GM18517 (cell line): ENCODE data around the gene APOF.
"Not testable (repeated sequence)": the region's sequence is repeated elsewhere in the genome, so short reads cannot be mapped to it uniquely, and the experiment has no call there.

ENCODE experiments used
- ATAC-seq: cut with Tn5 transposase; IDR thresholded peaks from one replicate; pipeline ENCODE4 v1.9.1; 2021; ENCODE audit warnings: mild to moderate bottlenecking, moderate library complexity; ENCODE audit not compliant: unreplicated experiment

APOF gene

DNA sequence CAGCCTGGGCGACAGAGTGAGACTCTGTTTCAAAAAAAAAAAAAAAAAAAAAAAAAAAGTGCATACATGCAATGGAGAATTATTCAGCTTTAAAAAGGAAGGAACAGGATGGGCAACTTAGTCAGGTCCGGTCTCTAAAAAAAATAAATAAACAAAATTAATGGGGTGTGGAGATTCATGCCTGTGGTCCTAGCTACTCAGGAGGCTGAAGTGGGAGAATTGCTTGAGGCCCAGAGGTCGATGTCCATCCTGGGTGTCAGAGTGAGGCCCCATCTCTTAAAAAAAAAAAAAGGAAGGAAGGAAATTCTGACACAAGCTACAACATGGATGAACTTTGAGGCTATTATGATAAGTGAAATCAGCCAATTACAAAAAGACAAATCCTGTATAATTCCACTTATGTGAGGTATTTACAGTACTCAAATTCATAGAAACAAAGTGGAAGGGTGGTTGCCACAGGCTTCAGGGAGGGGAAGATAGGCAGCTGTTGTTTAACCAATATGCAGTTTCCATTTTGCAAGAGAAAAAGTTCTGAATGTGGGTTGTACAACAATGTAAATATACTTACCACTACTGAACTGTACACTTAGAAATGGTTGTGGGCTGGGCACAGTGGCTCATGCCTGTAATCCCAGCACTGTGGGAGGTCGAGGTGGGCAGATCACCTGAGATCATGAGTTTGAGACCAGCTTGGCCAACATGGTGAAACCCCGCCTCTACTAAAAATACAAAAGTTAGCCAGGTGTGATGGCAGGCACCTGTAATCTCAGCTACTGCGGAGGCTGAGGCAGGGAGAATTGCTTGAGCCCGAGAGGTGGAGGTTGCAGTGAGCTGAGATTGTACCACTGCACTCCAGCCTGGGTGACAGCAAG lies 12.3 kb upstream of the APOF start:
- peak; percentile 31 for ATAC-seq

DNA sequence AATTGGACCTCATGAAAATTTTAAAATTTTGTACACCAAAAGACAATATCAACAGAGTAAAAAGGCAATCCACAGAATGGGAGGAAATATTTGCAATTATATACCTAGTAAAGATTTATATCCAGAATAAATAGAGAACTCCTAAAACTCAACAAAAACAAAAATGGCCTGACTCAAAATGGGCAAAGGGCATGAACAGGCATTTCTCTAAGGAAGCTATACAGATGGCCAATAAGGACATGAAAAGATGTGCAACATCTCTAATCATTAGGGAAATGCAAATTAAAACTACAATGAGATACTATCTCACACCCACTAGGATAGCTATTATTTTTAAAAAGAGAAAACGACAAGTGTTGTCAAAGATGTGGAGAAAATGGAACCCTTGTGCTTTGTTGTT lies 10.9 kb upstream of the APOF start:
- no peak for ATAC-seq

DNA sequence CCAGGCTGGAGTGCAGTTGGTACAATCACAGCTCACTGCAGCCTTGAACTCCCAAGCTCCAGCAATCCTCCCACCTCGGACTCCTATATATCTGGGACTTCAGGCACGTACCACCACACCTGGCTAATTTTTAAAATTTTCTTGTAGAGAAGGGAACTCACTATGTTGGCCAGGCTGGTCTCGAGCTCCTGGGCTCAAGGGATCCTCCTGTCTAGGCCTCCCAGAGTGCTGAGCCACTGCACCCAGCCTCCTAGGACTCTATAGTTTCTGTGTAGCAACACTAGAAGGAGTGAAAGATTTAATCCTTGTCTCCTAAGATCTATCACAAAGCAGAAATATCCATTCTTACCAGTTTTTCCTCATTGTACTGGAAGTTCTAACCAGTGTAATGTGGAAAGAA lies 4.3 kb upstream of the APOF start:
- no peak for ATAC-seq

DNA sequence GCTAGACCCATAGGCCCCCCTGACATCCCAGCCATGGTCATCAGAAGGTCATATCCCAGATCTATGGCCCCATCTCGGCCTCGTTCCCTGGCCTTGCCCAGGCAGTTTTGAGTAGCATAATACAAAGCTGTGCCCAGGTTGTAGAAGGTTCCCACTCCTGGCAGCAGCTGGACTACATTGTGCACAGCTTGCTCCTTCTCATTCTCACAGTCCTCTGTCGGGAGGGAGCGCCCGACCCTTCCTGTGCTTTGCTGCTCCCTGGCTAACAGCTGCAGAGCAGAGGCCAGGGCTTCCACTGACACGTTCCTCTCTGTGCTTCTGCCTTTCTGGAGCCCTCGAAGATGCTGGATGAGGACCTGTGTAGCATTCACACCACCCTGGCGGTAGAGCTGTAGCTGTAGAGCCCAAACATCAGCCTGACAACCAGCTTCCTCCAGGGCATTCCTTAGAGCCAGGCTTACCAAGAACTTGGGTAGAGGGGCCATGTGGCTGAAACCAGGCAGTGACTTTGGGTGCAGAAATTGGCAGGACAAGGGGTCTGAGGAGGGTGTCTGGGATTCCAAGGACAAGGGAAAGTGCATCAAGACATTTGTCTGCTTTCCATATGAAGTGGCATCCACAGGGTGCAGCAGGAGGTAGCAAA lies 1.0 kb downstream of the APOF start:
- ATAC-seq: no peak

DNA sequence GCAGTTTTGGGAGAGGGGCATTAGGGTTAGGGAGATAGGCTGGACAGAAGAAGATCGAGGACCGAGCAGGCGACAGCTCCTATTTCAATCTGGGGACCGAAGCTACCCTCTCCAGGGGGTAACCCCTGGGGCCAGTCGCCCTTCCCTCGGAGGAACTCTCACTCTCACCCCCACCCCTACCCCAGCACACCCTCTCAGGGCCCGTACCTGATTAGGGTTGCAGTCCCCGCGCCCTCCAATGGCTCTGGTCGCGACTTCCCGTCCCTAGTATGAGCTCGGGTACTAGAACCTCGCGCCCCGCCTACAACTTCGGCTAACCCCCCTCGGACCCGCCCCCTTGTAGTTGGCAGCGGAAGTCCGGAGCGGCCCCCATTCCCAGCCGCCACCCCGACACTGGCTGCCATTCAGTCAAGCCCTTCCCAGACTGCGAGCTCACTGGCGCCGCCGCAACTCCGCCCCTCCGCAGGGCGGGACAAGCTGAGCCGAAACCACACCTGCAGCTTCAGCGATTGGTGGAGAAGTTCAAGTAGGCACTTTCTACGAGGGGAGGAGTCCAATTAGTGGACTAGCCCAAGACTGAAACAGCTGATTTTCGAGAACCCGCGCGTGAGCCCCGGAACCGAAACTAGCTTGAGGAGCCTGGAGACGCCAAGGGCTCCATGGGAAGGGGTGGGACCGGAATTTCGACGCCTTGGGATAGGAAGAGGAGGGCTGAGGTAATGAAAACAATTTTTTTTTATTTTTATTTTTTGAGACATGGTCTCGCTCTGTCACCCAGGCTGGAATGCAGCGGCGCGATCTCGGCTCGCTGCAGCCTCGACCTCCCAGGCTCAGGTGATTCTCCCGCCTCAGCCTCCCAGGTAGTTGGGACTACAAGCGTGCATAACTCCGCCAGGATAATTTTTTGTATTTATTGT lies 2.5 kb downstream of the APOF start, which contains the start of gene STAT2:
TSS of gene STAT2 (minus strand) at position 257 of the 917 bp plus-strand sequence. CDS start 3,536 bp downstream, outside the sequence.
- peak; percentile 96 for ATAC-seq

DNA sequence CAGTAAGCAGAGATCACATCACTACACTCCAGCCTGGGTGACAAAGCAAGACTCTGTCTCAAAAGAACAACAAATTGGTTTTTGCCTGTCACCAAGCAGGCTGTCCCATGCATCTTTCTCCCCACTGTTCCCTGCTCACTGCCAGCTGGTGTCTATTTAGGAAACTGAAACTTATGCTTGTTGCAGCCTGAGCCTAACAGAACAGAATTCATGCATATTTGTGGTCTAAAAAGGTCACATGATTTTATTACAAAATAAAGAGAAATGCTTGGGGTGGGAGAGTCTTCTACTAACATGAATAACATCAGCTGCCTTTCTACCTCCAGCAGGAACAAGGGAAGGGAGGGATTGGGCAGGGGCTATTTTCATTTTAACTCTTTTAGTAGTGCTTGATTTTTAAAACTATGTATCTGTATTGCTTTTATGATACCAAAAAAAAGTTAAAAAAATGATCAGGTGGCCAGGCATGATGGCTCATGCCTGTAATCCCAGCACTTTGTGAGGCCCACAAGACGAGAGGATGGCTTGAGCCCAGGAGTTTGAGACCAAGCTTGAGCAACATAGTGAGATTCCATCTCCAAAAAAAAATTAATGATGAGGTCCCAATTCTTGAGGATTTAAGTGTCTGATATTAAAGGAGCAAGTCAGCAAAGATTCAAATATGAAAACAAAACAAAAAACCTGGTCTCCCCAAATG lies 3.7 kb downstream of the APOF start:
- ATAC-seq: no peak

DNA sequence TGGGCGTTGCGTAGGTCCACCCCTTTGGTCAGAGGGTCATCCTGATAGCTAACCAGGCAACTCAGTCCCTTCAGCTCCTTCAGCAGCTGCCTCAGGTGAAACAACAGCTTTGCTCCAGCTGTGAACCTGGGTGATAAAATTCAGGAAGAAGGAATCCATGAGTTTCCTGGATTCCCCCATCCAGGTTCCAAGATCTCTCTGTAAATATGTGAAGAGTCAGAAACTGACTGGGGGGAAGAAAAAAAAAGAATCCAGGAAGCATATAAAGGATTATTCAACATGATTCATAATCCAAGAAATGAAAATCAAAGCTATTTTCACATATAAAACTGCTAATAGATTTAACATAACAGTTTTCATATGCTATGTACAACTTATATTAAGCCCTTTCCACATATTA lies 11.3 kb downstream of the APOF start:
- no peak for ATAC-seq

DNA sequence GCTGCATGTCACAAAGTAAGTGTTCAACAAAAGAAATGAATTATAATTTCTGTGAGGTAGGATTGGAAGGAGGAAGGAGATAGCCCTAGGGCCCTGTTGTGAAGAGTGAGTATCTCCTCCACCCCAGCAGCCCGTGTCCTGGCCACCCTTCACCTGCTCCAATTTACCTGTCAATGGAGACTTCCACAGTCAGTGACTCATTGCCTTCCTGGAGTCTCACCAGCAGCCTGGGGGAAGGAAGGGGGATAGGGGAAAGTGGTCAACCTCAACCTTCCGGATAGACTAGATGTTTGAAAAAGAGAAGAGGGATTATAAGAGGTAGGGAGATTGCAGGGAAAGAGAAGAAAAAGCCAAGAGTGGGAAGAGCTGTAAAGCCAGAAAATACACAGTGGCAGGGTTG lies 12.0 kb downstream of the APOF start:
- no peak for ATAC-seq

DNA sequence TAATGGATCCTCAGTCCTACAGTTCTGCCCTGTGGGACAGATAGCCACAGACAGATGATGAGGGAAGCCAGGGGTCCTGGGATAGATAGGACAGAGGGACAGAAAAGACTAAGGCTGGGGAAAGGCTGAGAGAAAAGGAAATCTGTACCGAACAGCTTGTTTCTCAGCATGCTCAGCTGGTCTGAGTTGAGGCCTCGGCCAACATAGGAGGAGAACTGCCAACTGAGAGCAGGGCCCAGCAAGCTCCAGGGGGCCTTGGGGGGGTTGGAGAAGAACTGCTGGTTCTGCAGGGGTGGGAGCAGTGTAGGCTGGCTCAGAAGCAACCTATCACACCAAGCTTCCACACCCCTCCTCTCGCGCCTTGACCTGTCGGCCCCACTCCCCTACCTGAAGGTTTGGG lies 13.9 kb downstream of the APOF start:
- no peak for ATAC-seq

DNA sequence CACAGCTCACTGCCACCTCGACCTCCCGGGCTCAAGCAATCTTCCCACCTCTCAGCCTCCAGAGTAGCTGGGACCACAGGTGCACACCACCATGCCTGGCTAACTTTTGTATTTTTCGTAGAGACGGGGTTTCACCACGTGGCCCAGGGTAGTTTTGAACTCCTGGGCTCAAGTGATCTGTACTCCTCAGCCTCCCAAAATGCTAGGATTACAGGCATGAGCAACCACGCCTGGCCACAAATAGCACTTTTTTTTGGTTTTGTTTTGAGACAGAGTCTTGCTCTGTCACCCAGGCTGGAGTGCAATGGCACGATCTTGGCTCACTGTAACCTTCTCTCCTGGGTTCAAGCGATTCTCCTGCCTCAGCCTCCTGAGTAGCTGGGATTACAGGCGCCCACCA lies 15.4 kb downstream of the APOF start:
- not testable (repeated sequence) for ATAC-seq

DNA sequence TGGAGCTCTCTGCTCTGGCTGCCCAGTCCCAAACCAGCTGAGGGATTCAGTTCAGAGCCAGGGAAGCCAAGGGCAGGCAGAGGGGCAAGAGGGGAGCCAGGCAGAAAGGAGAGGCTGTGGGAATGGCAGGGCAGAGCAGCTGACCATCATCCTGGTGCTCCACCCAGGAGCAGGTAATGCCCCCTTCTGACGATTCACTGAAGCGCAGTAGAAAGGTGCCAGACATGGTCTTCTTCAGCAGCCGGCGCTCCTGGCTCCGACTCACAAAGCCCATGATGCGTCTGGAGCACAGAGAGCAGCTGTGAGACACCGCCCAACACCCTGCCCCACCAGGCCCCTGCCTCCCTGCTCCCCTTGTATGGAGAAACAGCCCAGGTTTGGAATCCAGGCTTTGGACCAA lies 16.0 kb downstream of the APOF start:
- no peak for ATAC-seq

DNA sequence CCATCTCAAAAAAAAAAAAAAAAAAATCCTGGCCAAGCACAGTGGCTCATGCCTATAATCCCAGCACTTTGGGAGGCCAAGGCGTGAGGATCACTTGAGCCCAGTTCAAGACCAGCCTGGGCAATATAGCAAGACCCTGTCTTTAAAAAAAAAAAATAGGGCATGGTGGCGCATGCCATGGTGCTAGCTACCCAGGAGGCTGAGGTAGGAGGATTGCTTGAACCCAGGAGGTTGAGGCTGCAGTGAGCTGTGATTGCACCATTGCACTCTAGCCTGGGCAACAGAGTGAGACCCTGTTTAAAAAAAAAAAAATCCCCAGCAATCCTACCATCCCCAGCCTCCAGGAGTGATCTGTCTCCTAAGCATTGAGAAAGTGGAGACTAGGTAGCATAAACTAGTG lies 20.4 kb downstream of the APOF start:
- ATAC-seq: not testable (repeated sequence)

DNA sequence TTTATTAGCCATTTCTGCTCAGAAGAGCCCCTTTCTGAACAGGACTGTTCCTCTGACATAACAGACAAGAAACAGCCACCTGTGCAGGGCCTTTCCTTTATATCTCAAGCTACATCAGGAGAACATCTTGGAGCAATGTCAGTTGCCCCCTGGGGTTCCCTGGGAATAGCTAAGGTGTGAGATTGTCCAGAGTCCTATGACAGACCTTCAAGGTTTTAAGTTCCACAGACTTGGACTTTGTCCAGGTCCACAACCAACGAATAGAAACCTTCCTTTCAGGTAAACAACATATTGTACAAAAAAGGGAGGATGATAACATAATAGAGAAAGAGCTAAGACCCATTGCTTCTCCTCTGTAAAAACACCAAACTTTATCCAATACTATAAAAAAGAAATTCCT lies 21.0 kb downstream of the APOF start:
- no peak for ATAC-seq

DNA sequence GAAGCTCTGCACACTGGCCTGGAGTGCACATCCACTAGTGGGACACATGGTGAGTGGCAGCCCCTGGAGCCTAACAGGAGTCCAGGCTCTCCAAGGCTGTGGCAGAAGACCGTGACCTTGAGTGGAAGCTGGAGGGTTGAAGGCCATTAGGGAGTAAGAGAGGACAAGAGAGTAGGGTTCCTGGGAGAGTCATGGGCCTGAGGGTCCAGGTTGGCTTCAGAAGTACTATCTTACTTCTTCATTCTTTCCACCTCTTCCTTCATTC lies 23.6 kb downstream of the APOF start:
- no peak for ATAC-seq

DNA sequence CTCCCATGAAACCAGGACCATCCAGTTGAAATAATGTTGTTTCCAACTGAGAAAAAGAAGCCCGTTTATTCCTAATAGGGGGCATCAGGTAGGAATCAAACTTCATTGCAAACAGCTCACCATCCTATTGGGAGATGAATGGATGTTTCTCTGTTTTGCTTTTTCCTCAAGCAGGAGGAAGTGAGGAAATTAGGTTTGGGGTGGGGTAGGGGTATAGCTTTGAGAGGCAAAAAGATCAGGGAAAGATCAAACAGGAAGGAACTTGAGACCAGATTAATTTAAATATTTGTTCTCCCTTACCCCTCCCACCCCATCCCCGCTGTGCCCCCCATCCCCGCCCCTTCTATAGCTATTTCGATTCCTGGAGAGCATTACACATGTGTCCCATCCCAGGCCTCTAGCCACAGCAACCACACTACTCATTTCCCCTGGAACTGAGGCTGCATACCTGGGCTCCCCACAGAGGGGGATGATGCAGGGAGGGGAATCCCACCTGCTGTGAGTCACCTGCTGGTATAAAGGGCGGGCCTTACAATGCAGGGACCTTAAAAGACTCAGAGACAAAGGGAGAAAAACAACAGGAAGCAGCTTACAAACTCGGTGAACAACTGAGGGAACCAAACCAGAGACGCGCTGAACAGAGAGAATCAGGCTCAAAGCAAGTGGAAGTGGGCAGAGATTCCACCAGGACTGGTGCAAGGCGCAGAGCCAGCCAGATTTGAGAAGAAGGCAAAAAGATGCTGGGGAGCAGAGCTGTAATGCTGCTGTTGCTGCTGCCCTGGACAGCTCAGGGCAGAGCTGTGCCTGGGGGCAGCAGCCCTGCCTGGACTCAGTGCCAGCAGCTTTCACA lies 24.1 kb downstream of the APOF start, which contains the start of gene IL23A:
TSS of gene IL23A (plus strand) at position 577 of the 850 bp plus-strand sequence. CDS start at position 738, 161 bp downstream.
- no peak for ATAC-seq

DNA sequence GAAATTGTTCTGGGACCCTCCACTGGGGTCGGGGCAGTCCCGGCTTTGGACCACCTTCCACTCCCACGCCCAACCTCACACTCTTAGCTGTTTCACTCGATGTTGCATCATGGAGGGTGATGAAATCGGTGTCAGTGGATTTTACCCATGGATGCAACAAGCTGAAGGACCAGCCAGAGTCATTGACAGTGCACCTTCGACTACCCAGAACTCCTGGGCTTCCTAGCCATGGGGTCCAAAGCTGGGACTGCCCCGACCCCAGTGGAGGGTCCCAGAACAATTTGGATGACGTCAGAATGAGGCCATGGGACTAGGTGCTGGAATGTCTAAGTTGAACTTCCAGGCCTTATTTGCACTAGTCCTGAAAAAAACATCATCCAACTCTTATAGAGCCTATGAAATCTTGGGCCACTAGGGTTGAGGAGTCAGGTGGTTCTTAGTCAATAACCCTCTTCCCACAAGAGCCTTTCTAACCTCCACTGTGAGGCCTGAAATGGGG lies 24.9 kb downstream of the APOF start:
- ATAC-seq: no peak

DNA sequence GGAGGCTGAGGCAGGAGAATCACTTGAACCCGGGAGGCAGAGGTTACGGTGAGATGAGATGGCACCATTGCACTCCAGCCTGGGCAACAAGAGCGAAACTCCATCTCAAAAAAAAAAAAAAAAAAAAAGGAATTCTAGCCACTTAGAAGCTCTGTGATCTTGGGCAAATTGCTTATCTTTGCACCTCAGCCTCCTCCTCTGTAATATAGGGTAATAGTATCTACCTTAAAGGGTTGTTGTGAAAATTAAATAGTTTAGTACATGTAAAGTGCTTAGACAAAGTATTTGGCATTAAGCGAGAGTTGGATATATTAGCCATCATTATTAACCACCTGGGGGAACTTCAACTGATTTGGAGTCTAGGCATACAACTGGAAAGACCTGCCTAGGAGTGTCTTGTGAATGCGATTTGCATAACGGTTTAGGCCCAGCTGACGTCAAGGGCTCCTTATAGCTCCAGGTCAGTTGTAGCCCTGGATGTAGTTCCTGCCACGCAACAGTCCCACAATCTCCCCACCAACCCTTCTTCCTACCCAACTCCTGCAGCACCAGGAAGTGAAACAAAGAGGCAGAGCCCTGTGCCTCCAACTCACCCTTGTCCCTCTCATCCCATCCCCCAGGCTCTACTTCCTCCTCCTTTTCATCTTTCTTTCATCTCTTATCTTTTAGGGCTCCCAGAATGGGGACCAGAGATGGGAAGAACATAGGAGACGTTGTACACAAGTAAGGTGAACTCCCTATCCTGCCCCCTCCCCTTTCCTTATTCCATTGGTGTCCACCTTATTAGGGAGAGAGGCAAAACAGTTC lies 26.1 kb downstream of the APOF start:
- no peak for ATAC-seq

DNA sequence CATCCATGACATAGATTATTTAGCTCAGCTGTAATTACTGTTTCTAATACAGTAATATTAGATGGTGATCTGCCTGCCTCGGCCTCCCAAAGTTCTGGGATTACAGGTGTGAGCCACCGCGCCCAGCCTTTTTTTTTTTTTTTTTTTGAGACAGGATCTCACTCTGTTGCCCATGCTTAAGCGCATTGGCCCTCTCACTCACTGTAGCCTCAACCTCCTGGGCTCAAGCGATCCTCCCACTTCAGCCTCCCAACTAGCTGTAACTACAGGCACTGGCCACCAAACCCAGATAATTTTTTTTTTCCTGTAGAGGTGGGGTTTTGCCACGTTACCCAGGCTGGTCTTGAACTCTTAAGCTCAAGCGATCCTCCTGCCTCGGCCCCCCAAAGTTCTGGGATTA lies 27.1 kb downstream of the APOF start:
- ATAC-seq: not testable (repeated sequence)

DNA sequence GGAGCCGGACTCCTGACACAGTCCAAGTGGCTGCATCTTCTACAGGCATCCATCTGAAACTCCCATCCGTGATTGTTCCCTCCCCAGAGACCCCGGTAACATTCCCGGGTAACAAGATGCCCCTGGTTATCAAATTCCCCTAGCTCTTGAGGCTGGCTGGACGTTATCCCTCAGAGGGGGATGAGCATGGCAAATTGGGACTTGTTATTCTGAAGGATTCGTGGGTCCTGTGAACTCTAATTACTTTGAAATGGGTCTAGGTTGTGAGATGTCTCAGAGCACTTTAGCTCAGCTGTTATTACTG lies 28.2 kb downstream of the APOF start:
- no peak for ATAC-seq
